Endothelial cell of umbilical vein (primary cell): ENCODE data around the gene SRGAP1.

ENCODE experiments used
- CTCF ChIP-seq, 2 donors: IDR thresholded peaks; 1 replicate in 1 of 2; 2 replicates in 1 of 2; pipeline ENCODE4 v1.5.1; 2011; ENCODE audit warnings: low read length in 2 of 2, mild to moderate bottlenecking in 2 of 2, moderate library complexity in 2 of 2, control low read depth in 1 of 2, inconsistent platforms in 1 of 2, low read depth in 1 of 2; ENCODE audit not compliant: insufficient read depth in 1 of 2; ENCODE audit errors: extremely low read depth in 1 of 2
- EZH2 ChIP-seq: IDR thresholded peaks from 2 replicates; pipeline ENCODE4 v1.6.1; 2012; ENCODE audit warnings: borderline replicate concordance, low read depth, mild to moderate bottlenecking, moderate library complexity, low read length, inconsistent platforms; ENCODE audit not compliant: severe bottlenecking
- GATA2 ChIP-seq: IDR thresholded peaks from 2 replicates; pipeline ENCODE4 v1.7.0; 2011; ENCODE audit warnings: low read depth, mild to moderate bottlenecking, moderate library complexity, mixed read lengths, low read length; ENCODE audit not compliant: insufficient read length, insufficient read depth
- JUN ChIP-seq: IDR thresholded peaks from 2 replicates; pipeline ENCODE4 v1.6.1; 2011; ENCODE audit warnings: borderline replicate concordance, low read depth; ENCODE audit not compliant: insufficient read length, insufficient read depth
- POLR2A ChIP-seq: IDR thresholded peaks from 2 replicates; pipeline ENCODE4 v1.6.1; 2012; ENCODE audit warnings: low read depth, mild to moderate bottlenecking, control low read depth, low read length
- POLR2AphosphoS5 ChIP-seq: IDR thresholded peaks from 2 replicates; pipeline ENCODE4 v1.6.1; 2012; ENCODE audit warnings: low read depth, mild to moderate bottlenecking, control low read depth, low read length, moderate library complexity; ENCODE audit not compliant: insufficient read depth
- TF ChIP-seq, protein P1 (sequence below): IDR thresholded peaks from 2 replicates; pipeline ENCODE4 v1.6.1; 2011; ENCODE audit not compliant: insufficient read depth, insufficient read length

DNA sequence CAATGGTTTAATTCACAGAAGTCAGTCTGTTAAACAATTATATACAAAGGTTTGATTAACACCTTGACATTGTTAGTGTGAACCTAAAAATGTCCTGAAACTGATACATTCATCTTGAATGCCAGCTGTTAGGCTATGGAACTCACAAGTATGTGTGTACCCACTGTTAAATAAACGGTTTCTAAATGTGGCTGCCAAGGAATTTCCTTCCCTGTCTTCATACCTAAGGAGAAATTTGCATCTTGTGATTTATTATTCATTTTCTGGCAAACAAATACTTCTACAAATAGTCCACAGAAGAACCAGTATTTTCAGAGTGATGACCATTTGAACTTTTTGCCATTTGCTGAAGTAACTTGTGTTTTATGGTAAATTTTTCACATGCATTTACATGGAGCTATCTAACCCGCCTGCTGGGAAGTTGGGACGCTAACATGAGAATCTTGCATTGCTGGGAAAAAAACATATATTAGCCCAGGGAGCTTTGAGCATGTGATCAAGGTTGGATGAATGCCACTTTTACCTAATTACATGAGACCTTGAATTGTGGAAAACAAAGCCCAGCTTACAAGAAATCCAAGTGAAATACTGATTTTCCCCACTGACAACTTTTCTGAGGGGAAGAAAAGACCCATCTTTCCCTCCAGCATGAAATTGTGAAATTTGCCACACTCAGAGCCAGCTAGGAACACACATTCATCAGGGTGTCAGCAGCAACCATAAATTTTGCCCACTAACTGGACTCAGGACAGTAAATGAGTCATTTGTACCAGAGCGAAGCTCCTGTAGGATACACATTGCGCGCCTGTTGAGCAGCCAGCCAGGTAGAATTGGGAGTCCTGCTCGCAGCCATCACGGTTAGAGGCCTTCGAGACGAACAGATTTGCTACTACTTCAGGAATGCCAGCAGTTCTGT lies 259.6 kb downstream of the SRGAP1 start:
- TF ChIP-seq CTCF (IDR thresholded peaks at IDR 0.05; ENCODE audit: extremely low read depth in 1 of 2, insufficient read depth in 1 of 2, low read depth in 1 of 2, low read length in 2 of 2) (no peak), EZH2 (no peak), POLR2A (no peak), JUN (no peak), POLR2AphosphoS5 (no peak), GATA2 (no peak)
- TF ChIP-seq, protein P1, sequence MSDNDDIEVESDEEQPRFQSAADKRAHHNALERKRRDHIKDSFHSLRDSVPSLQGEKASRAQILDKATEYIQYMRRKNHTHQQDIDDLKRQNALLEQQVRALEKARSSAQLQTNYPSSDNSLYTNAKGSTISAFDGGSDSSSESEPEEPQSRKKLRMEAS = no peak
